Measurements from ENCODE around the gene STOML2. TPM values are rescaled to one million over a fixed set of nuclear protein-coding genes. Genes with fewer than 3 reads are reported as not detected.

The STOML2 gene
- total RNA-seq = 201 and 210 TPM in 2 replicates

GRCh38 chr9:35102769-35103659 is at the start of gene STOML2:
STOML2 (minus strand) TSS chr9:35103131; CDS start chr9:35103094, 37 bp downstream.

GRCh38 chr9:35115680-35116538 is 13.0 kb upstream of the STOML2 start, which contains the start of gene ATOSB:
ATOSB (minus strand) TSS chr9:35115862; CDS start chr9:35108274, 7,588 bp downstream.

GRCh38 chr9:35096035-35096849 is 6.7 kb downstream of the STOML2 start, which contains the start of gene PIGO:
PIGO (minus strand) TSS chr9:35096591; CDS start chr9:35095565, 1,026 bp downstream.

GRCh38 chr9:35079426-35080341 is 23.2 kb downstream of the STOML2 start, which contains the start of gene FANCG:
FANCG (minus strand) TSS chr9:35079942; CDS start chr9:35079524, 418 bp downstream.

GRCh38 chr9:35072461-35073278 is 30.3 kb downstream of the STOML2 start, which contains the start of gene VCP:
VCP (minus strand) TSS chr9:35072625; CDS start chr9:35072353, 272 bp downstream.

Other genes with a start within 250 kb of the STOML2 start
- gene PHF24, start 144.8 kb downstream of the STOML2 start, total RNA-seq = not detected in 2 replicates
- 7.6 and 8.5 TPM in 2 replicates for gene DNAJB5, start 113.4 kb downstream of the STOML2 start, total RNA-seq
- gene VCP, start 30.5 kb downstream of the STOML2 start, total RNA-seq = 288 and 366 TPM in 2 replicates
- 25.7 and 36.6 TPM in 2 replicates for gene FANCG, start 23.2 kb downstream of the STOML2 start, total RNA-seq
- 12.1 and 15.1 TPM in 2 replicates for gene PIGO, start 6.5 kb downstream of the STOML2 start, total RNA-seq
- 12.9 and 14.1 TPM in 2 replicates for gene ATOSB, start 12.7 kb upstream of the STOML2 start, total RNA-seq
- gene UNC13B, start 58.9 kb upstream of the STOML2 start, total RNA-seq = 23.1 and 25.2 TPM in 2 replicates